NT2/D1 (cell line): ENCODE data around the gene IL9R.

Experiments used
- SUZ12 ChIP-seq: IDR thresholded peaks from 2 replicates; pipeline ENCODE4 v1.6.1; 2011; ENCODE audit not compliant: insufficient read length, insufficient read depth; ENCODE audit errors: extremely low read depth
- ZNF274 ChIP-seq: IDR thresholded peaks from 2 replicates; pipeline ENCODE4 v1.6.1; 2011; ENCODE audit warnings: mild to moderate bottlenecking, low read depth, low read length

DNA sequence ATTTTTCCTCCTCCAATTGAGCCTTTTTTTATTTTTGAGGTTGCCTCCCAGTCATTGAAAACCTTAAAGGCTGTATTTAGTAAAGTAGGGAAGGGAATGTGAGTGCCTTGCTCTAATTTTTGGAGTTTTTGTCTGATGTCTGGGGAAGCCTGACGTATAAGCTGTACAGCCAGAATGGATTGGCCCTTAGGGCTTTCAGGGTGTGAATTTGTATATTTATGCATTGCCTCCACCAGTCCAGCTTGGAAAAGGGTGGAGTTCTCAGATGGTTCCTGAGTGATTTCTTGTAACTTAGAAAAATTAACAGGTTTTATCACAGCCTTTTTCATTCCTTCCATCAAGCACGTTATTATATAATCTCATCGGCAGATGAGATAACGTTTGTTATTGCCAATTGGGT is 8.6 kb upstream of the IL9R start:
- no peak for TF ChIP-seq ZNF274
- no peak for TF ChIP-seq SUZ12
